Bronchial epithelial cell (primary cell): ENCODE results near the gene SETD1A. TPM values are rescaled to one million over a fixed set of nuclear protein-coding genes. Genes with fewer than 3 reads are reported as not detected.

Experiments
- DNase-seq: peaks from one replicate; pipeline ENCODE4 v3.0.0-alpha.2; 2010; ENCODE audit warnings: low read depth
- FAIRE-seq: peaks from 2 replicates; lab custom pipeline; 2011; peaks lifted over from hg19 to GRCh38; lab: Jason Lieb, UNC
- H3K27me3 ChIP-seq: 2 replicates; pipeline ENCODE4 v1.5.1; 2011; ENCODE audit warnings: low read length; ENCODE audit not compliant: control insufficient read depth, insufficient read depth
- H3K36me3 ChIP-seq: 2 replicates; pipeline ENCODE4 v1.5.1; 2011; ENCODE audit warnings: low read length; ENCODE audit not compliant: control insufficient read depth, insufficient read depth
- H3K4me3 ChIP-seq: 2 replicates; pipeline ENCODE4 v1.5.1; 2011; ENCODE audit warnings: mild to moderate bottlenecking, low read depth, low read length, control low read depth
- CTCF ChIP-seq: IDR thresholded peaks from 2 replicates; pipeline ENCODE4 v1.5.1; 2011; ENCODE audit warnings: mild to moderate bottlenecking, moderate library complexity, low read length, control low read depth, inconsistent platforms; ENCODE audit not compliant: insufficient read depth, severe bottlenecking
- total RNA-seq: library from RNA; depleted of rRNA; stranded (reverse); fragments of >200 nt; gene quantifications from 2 replicates; pipeline ENCODE4 v1.2.1, GENCODE V29; 2014

SETD1A gene
- total RNA-seq, 1 donor from 2014 or later: 1.3 TPM

- Histone ChIP-seq H3K27me3 (no peaks in the 10 kb centered on the region), H3K36me3 (peaks cover 32% of the 10 kb centered on the region), H3K4me3 (no peak overlapping the region)
- no peak for TF ChIP-seq CTCF
- no peak for DNase-seq
- FAIRE-seq: no peak
These were observed 21.8 kb downstream of the SETD1A start for GRCh38 chr16:30979170-30980022.

GRCh38 chr16:30980023-30980371, 22.4 kb downstream of the SETD1A start:
- H3K4me3 ChIP-seq: no peak overlapping the region
- DNase-seq (no peak), FAIRE-seq (no peak)
- H3K27me3 ChIP-seq: no peaks in the 10 kb centered on the region
- TF ChIP-seq CTCF: no peak
- peaks cover 35% of the 10 kb centered on the region for H3K36me3 ChIP-seq

DNA sequence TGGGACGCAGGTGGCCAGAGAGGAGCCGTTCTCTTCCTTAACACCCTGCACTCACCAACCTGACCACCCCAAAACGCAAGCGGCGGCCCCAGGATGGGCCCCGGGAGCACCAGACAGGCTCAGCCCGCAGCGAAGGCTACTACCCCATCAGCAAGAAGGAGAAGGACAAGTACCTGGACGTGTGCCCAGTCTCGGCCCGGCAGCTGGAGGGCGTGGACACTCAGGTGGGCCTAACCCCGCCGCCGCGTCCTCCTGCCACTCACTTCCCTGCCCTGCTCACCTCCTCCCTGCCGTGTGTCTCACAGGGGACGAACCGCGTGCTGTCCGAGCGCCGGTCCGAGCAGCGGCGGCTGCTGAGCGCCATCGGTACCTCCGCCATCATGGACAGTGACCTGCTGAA, 22.9 kb downstream of the SETD1A start:
- TF ChIP-seq CTCF: no peak
- H3K36me3 ChIP-seq: peaks cover 35% of the 10 kb centered on the region
- no peak overlapping the region for H3K4me3 ChIP-seq
- no peaks in the 10 kb centered on the region for H3K27me3 ChIP-seq
- no peak for FAIRE-seq
- DNase-seq: no peak

- Histone ChIP-seq H3K27me3 (no peaks in the 10 kb centered on the region), H3K4me3 (no peak overlapping the region), H3K36me3 (peaks cover 30% of the 10 kb centered on the region)
- no peak for DNase-seq
- TF ChIP-seq CTCF: no peak
- FAIRE-seq: no peak
These were observed 23.4 kb downstream of the SETD1A start for GRCh38 chr16:30980959-30981358.

DNA sequence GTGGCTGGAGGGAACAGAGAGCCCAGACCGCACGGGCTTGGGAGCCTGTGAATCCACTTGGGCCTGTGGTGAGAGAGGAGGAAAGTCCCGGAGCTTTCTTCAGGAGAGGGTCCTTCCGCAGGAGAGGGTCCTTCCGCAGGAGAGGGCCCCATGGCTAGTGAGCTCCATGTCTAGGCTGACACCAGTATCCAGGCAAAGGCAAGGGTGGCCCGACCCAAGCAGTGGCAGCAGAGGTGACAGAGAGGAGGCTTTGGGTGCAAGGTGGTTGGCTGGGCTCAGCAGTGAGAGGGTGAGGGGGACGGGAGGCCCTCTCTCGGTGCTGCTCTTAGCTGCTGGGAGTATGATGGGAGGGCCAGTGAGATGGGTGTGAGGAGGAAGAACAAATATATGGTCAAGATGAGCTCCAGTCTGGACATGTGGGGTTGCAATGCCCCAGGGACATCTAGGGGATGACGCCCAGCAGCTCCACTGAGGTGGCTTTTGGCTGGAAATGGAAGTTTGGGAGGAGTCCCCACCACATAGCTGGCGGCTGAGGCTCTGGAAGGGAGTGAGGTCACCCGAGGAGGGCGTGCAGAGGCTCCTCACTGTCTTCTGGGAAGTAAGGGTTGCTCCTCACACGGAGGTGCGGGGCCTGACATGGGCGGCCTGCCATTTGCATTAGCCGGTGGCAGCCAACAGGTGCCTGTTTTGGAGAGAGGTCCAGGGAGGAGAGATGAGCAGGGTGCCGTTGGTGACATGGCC, 25.2 kb downstream of the SETD1A start:
- Histone ChIP-seq H3K27me3 (no peaks in the 10 kb centered on the region), H3K4me3 (no peak overlapping the region), H3K36me3 (peaks cover 24% of the 10 kb centered on the region)
- DNase-seq: no peak
- no peak for FAIRE-seq
- no peak for TF ChIP-seq CTCF
